ENCODE results near the gene ACVR2B. TPM values are rescaled to one million over a fixed set of nuclear protein-coding genes. Genes with fewer than 3 reads are reported as not detected.

Gene ACVR2B
- total and polyA plus RNA-seq, 4 donors, result 10.8 to 16.5 (median 15.3) TPM

- H3K4me1 ChIP-seq (ENCODE audit: control insufficient read depth, insufficient read depth, low read length), result no peaks in the 10 kb centered on the region
- no peak overlapping the region for H3K27ac ChIP-seq (ENCODE audit: low read depth, low read length)
- H3K9me3 ChIP-seq (ENCODE audit: control insufficient read depth, insufficient read depth, low read length), result no peaks in the 10 kb centered on the region
- peaks cover 17% of the 10 kb centered on the region for H3K36me3 ChIP-seq (ENCODE audit: control insufficient read depth, insufficient read depth, low read length)
- no peaks in the 10 kb centered on the region for H3K27me3 ChIP-seq (ENCODE audit: control insufficient read depth, insufficient read depth, low read length)
- no CpG with 5 or more reads among the region's 7 CpGs for WGBS (ENCODE audit: insufficient coverage)
- no peak for DNase-seq (ENCODE audit: low read depth in 4 of 6, low spot score in 6 of 6)
- H3K4me3 ChIP-seq (ENCODE audit: low read depth, low read length), result no peak overlapping the region
Observed at GRCh38 chr3:38534604-38535003, 80.9 kb downstream of the ACVR2B start.

GRCh38 chr3:38536671-38537070, 83.0 kb downstream of the ACVR2B start:
- 75% methylated on average over 3 of the region's 3 CpGs for WGBS (ENCODE audit: insufficient coverage)
- H3K27ac ChIP-seq (ENCODE audit: low read depth, low read length), result no peak overlapping the region
- peaks cover 19% of the 10 kb centered on the region for H3K36me3 ChIP-seq (ENCODE audit: control insufficient read depth, insufficient read depth, low read length)
- DNase-seq (ENCODE audit: low read depth in 4 of 6, low spot score in 6 of 6), result no peak
- H3K4me3 ChIP-seq (ENCODE audit: low read depth, low read length), result no peak overlapping the region
- H3K9me3 ChIP-seq (ENCODE audit: control insufficient read depth, insufficient read depth, low read length), result no peaks in the 10 kb centered on the region
- no peaks in the 10 kb centered on the region for H3K27me3 ChIP-seq (ENCODE audit: control insufficient read depth, insufficient read depth, low read length)
- H3K4me1 ChIP-seq (ENCODE audit: control insufficient read depth, insufficient read depth, low read length), result peaks cover under 1% of the 10 kb centered on the region

GRCh38 chr3:38538773-38539353, 85.2 kb downstream of the ACVR2B start:
- H3K4me3 ChIP-seq (ENCODE audit: low read depth, low read length), result no peak overlapping the region
- no peak for DNase-seq (ENCODE audit: low read depth in 4 of 6, low spot score in 6 of 6)
- WGBS (ENCODE audit: insufficient coverage), result 66% methylated on average over 5 of the region's 8 CpGs
- H3K27ac ChIP-seq (ENCODE audit: low read depth, low read length), result no peak overlapping the region
- H3K36me3 ChIP-seq (ENCODE audit: control insufficient read depth, insufficient read depth, low read length), result peaks cover 17% of the 10 kb centered on the region
- H3K9me3 ChIP-seq (ENCODE audit: control insufficient read depth, insufficient read depth, low read length), result no peaks in the 10 kb centered on the region
- no peaks in the 10 kb centered on the region for H3K27me3 ChIP-seq (ENCODE audit: control insufficient read depth, insufficient read depth, low read length)
- H3K4me1 ChIP-seq (ENCODE audit: control insufficient read depth, insufficient read depth, low read length), result peaks cover 9% of the 10 kb centered on the region

- Histone ChIP-seq H3K4me3 (ENCODE audit: low read depth, low read length) (no peak overlapping the region), H3K27me3 (ENCODE audit: control insufficient read depth, insufficient read depth, low read length) (no peaks in the 10 kb centered on the region), H3K9me3 (ENCODE audit: control insufficient read depth, insufficient read depth, low read length) (no peaks in the 10 kb centered on the region), H3K27ac (ENCODE audit: low read depth, low read length) (no peak overlapping the region), H3K4me1 (ENCODE audit: control insufficient read depth, insufficient read depth, low read length) (peaks cover 9% of the 10 kb centered on the region), H3K36me3 (ENCODE audit: control insufficient read depth, insufficient read depth, low read length) (peaks cover 13% of the 10 kb centered on the region)
- DNase-seq (ENCODE audit: low read depth in 4 of 6, low spot score in 6 of 6), result no peak
- 81% methylated on average over 8 of the region's 9 CpGs for WGBS (ENCODE audit: insufficient coverage)
Observed at GRCh38 chr3:38541806-38542205, 88.1 kb downstream of the ACVR2B start.

Small RNA genes within 50 kb of the gene (small RNA-seq; reads per million reads assigned to genes)
- not detected for gene RF00019 (ENCODE audit: low replicate concordance)

Other genes starting within 250 kb of the ACVR2B start
- gene SLC22A13, start 188.1 kb upstream of the ACVR2B start, total RNA-seq, result under 1 TPM; 0.40 to 0.50 TPM
- under 1 TPM; 0.10 to 0.42 TPM for gene SLC22A13, start 188.1 kb upstream of the ACVR2B start, polyA plus RNA-seq (ENCODE audit: insufficient read length in 2 of 2)
- under 1 TPM; 0.10 to 0.28 TPM for gene SLC22A14, start 171.6 kb upstream of the ACVR2B start, total RNA-seq
- under 1 TPM; 0.33 to 0.75 TPM for gene SLC22A14, start 171.6 kb upstream of the ACVR2B start, polyA plus RNA-seq (ENCODE audit: insufficient read length in 2 of 2)
- 1 to 10 TPM; 6.9 to 7.5 TPM for gene XYLB, start 107.1 kb upstream of the ACVR2B start, total RNA-seq
- gene XYLB, start 107.1 kb upstream of the ACVR2B start, polyA plus RNA-seq (ENCODE audit: insufficient read length in 2 of 2), result 1 to 10 TPM; 4.0 to 5.8 TPM
- 10 to 100 TPM; 13.3 to 23.2 TPM for gene EXOG, start 42.5 kb downstream of the ACVR2B start, total RNA-seq
- 10 to 100 TPM; 16.8 to 24.5 TPM for gene EXOG, start 42.5 kb downstream of the ACVR2B start, polyA plus RNA-seq (ENCODE audit: insufficient read length in 2 of 2)
- 1 to 10 TPM; 1.8 to 2.4 TPM for gene SCN5A, start 195.8 kb downstream of the ACVR2B start, total RNA-seq
- gene SCN5A, start 195.8 kb downstream of the ACVR2B start, polyA plus RNA-seq (ENCODE audit: insufficient read length in 2 of 2), result 1 to 10 TPM; 1.6 to 2.0 TPM